H9 (cell line): ENCODE data around the gene ZNF655. TPM values are rescaled to one million over a fixed set of nuclear protein-coding genes. Genes with fewer than 3 reads are reported as not detected.

ENCODE experiments used
- DNase-seq: peaks from one replicate; pipeline ENCODE4 v3.0.0-alpha.2; 2017
- H2AFZ ChIP-seq: one replicate; pipeline ENCODE4 v1.6.1; 2013; ENCODE audit warnings: mild to moderate bottlenecking, low read length, control low read depth, moderate library complexity
- H2AK5ac ChIP-seq: 2 replicates; pipeline ENCODE4 v1.6.1; 2013; ENCODE audit warnings: low read length, control low read depth, mixed read lengths; ENCODE audit not compliant: insufficient read length
- H2BK120ac ChIP-seq: one replicate; pipeline ENCODE4 v1.6.1; 2013; ENCODE audit warnings: low read depth, mild to moderate bottlenecking, low read length, control low read depth, inconsistent platforms; ENCODE audit not compliant: poor library complexity, severe bottlenecking
- H2BK12ac ChIP-seq: 2 replicates; pipeline ENCODE4 v1.6.1; 2013; ENCODE audit warnings: low read length, control low read depth, mixed read lengths, low read depth; ENCODE audit not compliant: insufficient read length
- H2BK15ac ChIP-seq: 2 replicates; pipeline ENCODE4 v1.6.1; 2013; ENCODE audit warnings: low read depth, low read length, control low read depth
- H2BK20ac ChIP-seq: one replicate; pipeline ENCODE4 v1.6.1; 2013; ENCODE audit warnings: low read depth, mild to moderate bottlenecking, low read length, control low read depth, inconsistent platforms; ENCODE audit not compliant: poor library complexity, severe bottlenecking
- H2BK5ac ChIP-seq: 2 replicates; pipeline ENCODE4 v1.6.1; 2013; ENCODE audit warnings: low read length, control low read depth, mixed read lengths; ENCODE audit not compliant: insufficient read length
- H3K14ac ChIP-seq: 2 replicates; pipeline ENCODE4 v1.6.1; 2013; ENCODE audit warnings: low read length, control low read depth; ENCODE audit not compliant: insufficient read depth
- H3K18ac ChIP-seq: 2 replicates; pipeline ENCODE4 v1.6.1; 2013; ENCODE audit warnings: low read depth, mild to moderate bottlenecking, mixed read lengths, low read length, control low read depth; ENCODE audit not compliant: insufficient read length
- H3K23ac ChIP-seq: 2 replicates; pipeline ENCODE4 v1.6.1; 2013; ENCODE audit warnings: low read length, control low read depth, mixed read lengths, low read depth; ENCODE audit not compliant: insufficient read length
- H3K23me2 ChIP-seq: 2 replicates; pipeline ENCODE4 v1.6.1; 2013; ENCODE audit warnings: low read depth, mild to moderate bottlenecking, mixed read lengths, low read length, control low read depth; ENCODE audit not compliant: insufficient read length, poor library complexity, severe bottlenecking
- H3K27ac ChIP-seq: 2 replicates; pipeline ENCODE4 v1.5.1; 2013; ENCODE audit warnings: low read length, control low read depth, mixed read lengths, low read depth; ENCODE audit not compliant: insufficient read length
- H3K27me3 ChIP-seq: 2 replicates; pipeline ENCODE4 v1.6.1; 2013; ENCODE audit warnings: low read length, control low read depth, inconsistent platforms; ENCODE audit not compliant: insufficient read depth
- H3K4ac ChIP-seq: 2 replicates; pipeline ENCODE4 v1.6.1; 2013; ENCODE audit warnings: low read depth, mild to moderate bottlenecking, control low read depth, inconsistent platforms, low read length, moderate library complexity
- H3K4me1 ChIP-seq: 2 replicates; pipeline ENCODE4 v1.6.1; 2013; ENCODE audit warnings: low read length, control low read depth, inconsistent platforms; ENCODE audit not compliant: insufficient read depth
- H3K4me2 ChIP-seq: 2 replicates; pipeline ENCODE4 v1.6.1; 2013; ENCODE audit warnings: low read length, control low read depth, mixed read lengths; ENCODE audit not compliant: insufficient read length, insufficient read depth
- H3K56ac ChIP-seq: 2 replicates; pipeline ENCODE4 v1.6.1; 2013; ENCODE audit warnings: low read depth, mild to moderate bottlenecking, mixed read lengths, low read length, control low read depth; ENCODE audit not compliant: insufficient read length
- H3K79me1 ChIP-seq: 2 replicates; pipeline ENCODE4 v1.6.1; 2013; ENCODE audit warnings: low read depth, mild to moderate bottlenecking, moderate library complexity, low read length, control low read depth, inconsistent platforms; ENCODE audit not compliant: insufficient read depth, poor library complexity, severe bottlenecking
- H3K79me2 ChIP-seq: 2 replicates; pipeline ENCODE4 v1.6.1; 2013; ENCODE audit warnings: low read length, control low read depth, inconsistent platforms; ENCODE audit not compliant: insufficient read depth
- H3K9ac ChIP-seq: 2 replicates; pipeline ENCODE4 v1.6.1; 2013; ENCODE audit warnings: low read length, control low read depth, mixed read lengths; ENCODE audit not compliant: insufficient read length; ENCODE audit errors: extremely low read depth
- H3K9me3 ChIP-seq: one replicate; pipeline ENCODE4 v1.6.1; 2013; ENCODE audit warnings: low read depth, low read length, inconsistent platforms; ENCODE audit not compliant: control insufficient read depth
- H3T11ph ChIP-seq: one replicate; pipeline ENCODE4 v1.6.1; 2013; ENCODE audit warnings: mild to moderate bottlenecking, low read length, control low read depth, inconsistent platforms
- H4K20me1 ChIP-seq: one replicate; pipeline ENCODE4 v1.6.1; 2013; ENCODE audit not compliant: control insufficient read depth, insufficient read length, insufficient read depth
- H4K5ac ChIP-seq: 2 replicates; pipeline ENCODE4 v1.6.1; 2013; ENCODE audit warnings: low read depth, mild to moderate bottlenecking, mixed read lengths, low read length, control low read depth; ENCODE audit not compliant: insufficient read length
- H4K8ac ChIP-seq: replicated peaks from 2 replicates; pipeline ENCODE4 v1.6.1; 2013; ENCODE audit warnings: low read length, control low read depth, mixed read lengths, low read depth; ENCODE audit not compliant: insufficient read length
- H4K91ac ChIP-seq: 2 replicates; pipeline ENCODE4 v1.6.1; 2013; ENCODE audit warnings: low read depth, mild to moderate bottlenecking, moderate library complexity, mixed read lengths, low read length, control low read depth; ENCODE audit not compliant: insufficient read length
- H3K27ac Mint-ChIP-seq, 3 experiments: 2 replicates in 2 of 3; 3 replicates in 1 of 3; pipeline ENCODE4 v1.8.0; 2020 to 2021; ENCODE audit warnings: mixed read lengths in 3 of 3, mild to moderate bottlenecking in 1 of 3, moderate library complexity in 1 of 3
- H3K27me3 Mint-ChIP-seq: 2 replicates; pipeline ENCODE4 v1.8.0; 2021; ENCODE audit warnings: low read depth, mild to moderate bottlenecking, moderate library complexity, mixed read lengths
- H3K36me3 Mint-ChIP-seq, 3 experiments: 2 replicates in 2 of 3; 3 replicates in 1 of 3; pipeline ENCODE4 v1.8.0; 2020 to 2021; ENCODE audit warnings: low read depth in 3 of 3, mixed read lengths in 3 of 3; ENCODE audit not compliant: insufficient read depth in 1 of 3
- H3K4me1 Mint-ChIP-seq, 2 experiments: 2 replicates each; pipeline ENCODE4 v1.8.0; 2020; ENCODE audit warnings: mixed read lengths in 2 of 2
- H3K4me3 Mint-ChIP-seq, 2 experiments: 2 replicates in 1 of 2; 3 replicates in 1 of 2; pipeline ENCODE4 v1.8.0; 2020 to 2021; ENCODE audit warnings: mild to moderate bottlenecking in 2 of 2, mixed read lengths in 2 of 2, moderate library complexity in 1 of 2
- H3K9me3 Mint-ChIP-seq, 2 experiments: 2 replicates in 1 of 2; 3 replicates in 1 of 2; pipeline ENCODE4 v1.8.0; 2020; ENCODE audit warnings: mild to moderate bottlenecking in 2 of 2, mixed read lengths in 2 of 2, moderate library complexity in 1 of 2
- CTCF ChIP-seq: fragments of 200-600 bp; sonication (generic); conservative IDR thresholded peaks from 3 replicates; pipeline ENCODE4 v1.8.0; 2021; ENCODE audit warnings: antibody characterized with exemption, mild to moderate bottlenecking
- WGBS: extraction: QIAGEN DNeasy Blood & Tissue Kit; methylation state at CpG from one replicate; pipeline ENCODE4 v1.1.7; 2013; ENCODE audit warnings: missing lambda C conversion rate, low lambda C conversion rate, mixed read lengths; ENCODE audit not compliant: insufficient read length; ENCODE audit errors: extremely low coverage; 5-methylcytosine and 5-hydroxymethylcytosine counted together
- total RNA-seq: library from RNA; stranded (reverse); gene quantifications from 2 replicates; pipeline ENCODE4 v1.2.1, GENCODE V29; 2021

Gene ZNF655
- total RNA-seq, 1 experiment from 2014 or later, result 49.2 TPM

- H3K4me1 Mint-ChIP-seq, result peaks cover 18 to 23% of the 10 kb centered on the region in 2 experiments
- Histone ChIP-seq H3K9me3 (no peaks in the 10 kb centered on the region), H3K18ac (no peak overlapping the region), H3K27ac (no peak overlapping the region), H3K79me1 (no peaks in the 10 kb centered on the region), H2BK12ac (no peak overlapping the region), H2BK120ac (no peak overlapping the region), H3K4me1 (peaks cover 2% of the 10 kb centered on the region; the same call in 1 of the 2 replicates), H4K5ac (no peak overlapping the region), H3T11ph (no peak overlapping the region), H3K23me2 (no peaks in the 10 kb centered on the region), H2BK20ac (no peak overlapping the region), H2BK15ac (no peak overlapping the region), H3K9ac (no peak overlapping the region), H3K14ac (no peak overlapping the region), H4K91ac (no peak overlapping the region), H3K23ac (no peak overlapping the region), H4K8ac (no peak overlapping the region), H2BK5ac (no peak overlapping the region), H3K27me3 (no peaks in the 10 kb centered on the region), H3K4ac (no peak overlapping the region), H3K4me2 (no peak overlapping the region), H3K56ac (no peak overlapping the region), H4K20me1 (no peaks in the 10 kb centered on the region), H2AK5ac (no peak overlapping the region), H3K79me2 (peaks cover 1% of the 10 kb centered on the region; the same call in 1 of the 2 replicates), H2AFZ (no peak overlapping the region)
- H3K4me3 Mint-ChIP-seq, result no peak overlapping the region
- no peaks in the 10 kb centered on the region for H3K27me3 Mint-ChIP-seq
- H3K27ac Mint-ChIP-seq, result no peak overlapping the region
- H3K36me3 Mint-ChIP-seq, result peaks cover 30 to 58% (median 46%) of the 10 kb centered on the region in 3 experiments; a peak in 6 of 7 replicates
- DNase-seq, result no peak
- no peak for TF ChIP-seq CTCF
- H3K9me3 Mint-ChIP-seq, result no peaks in the 10 kb centered on the region
- no CpG with 5 or more reads among the region's 3 CpGs for WGBS
Measured at GRCh38 chr7:99571768-99572167, 13.3 kb downstream of the ZNF655 start.
